NOMO-1 (cell line): ENCODE measurements around the gene CD300H.
A peak's percentile ranks its signal among the peaks of the same experiment; 100 is the strongest.

Experiments
- DNase-seq, 2 experiments: peaks; one replicate each; lab custom pipeline; 2025; ENCODE audit not compliant: unreplicated experiment in 2 of 2; lab: John Stamatoyannopoulos, UW

The CD300H gene

GRCh38 chr17:74567397-74567796, at the start of gene CD300H:
CD300H (minus strand) TSS chr17:74567509.
- DNase-seq: peak; percentile 50 to 72

DNA sequence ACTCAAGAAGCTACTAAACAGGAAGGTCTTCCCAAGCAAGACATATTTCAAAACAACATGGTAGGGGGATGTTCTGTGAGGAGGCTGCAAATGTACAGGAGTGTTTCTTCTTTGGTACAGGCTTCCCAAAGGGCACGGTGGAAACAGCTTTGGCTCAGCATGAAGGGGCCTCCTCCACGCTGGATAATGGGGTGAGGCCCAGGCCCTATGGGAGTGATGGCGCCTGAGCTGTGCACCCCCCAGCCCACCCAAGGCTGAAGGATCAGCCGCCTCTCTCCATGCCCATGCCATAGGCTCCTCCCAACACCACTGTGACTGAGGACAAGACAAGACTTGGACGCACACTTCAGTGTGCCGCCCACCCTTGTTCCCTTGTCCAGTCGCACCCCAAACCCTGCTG, 49.4 kb upstream of the CD300H start:
- no peak for DNase-seq

GRCh38 chr17:74612046-74612445, 44.7 kb upstream of the CD300H start:
- no peak for DNase-seq

DNA sequence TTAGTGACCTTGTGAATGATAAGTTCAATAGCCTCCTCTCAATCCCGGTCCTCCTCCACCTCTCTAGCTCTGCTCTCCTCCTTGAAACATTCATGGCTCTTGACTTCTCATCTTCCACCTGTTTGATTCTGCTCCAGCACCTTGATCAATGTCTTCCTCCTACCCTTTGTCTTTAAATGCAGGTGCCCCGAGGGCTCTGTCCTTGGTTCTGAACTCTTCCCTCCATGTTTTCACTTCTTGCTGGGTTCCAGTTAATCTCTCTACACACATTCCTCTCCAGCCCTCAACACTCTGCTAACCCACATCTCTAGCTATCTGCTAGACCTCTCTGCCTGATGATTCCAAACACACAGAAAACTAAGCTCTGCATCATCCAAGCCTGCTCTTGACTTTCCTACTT, 42.8 kb upstream of the CD300H start:
- DNase-seq: no peak

- no peak for DNase-seq
Observed at GRCh38 chr17:74608511-74608910, 41.2 kb upstream of the CD300H start.

- peak in 1 of 2 experiments; percentile 37 for DNase-seq
Observed at GRCh38 chr17:74607221-74607620, 39.9 kb upstream of the CD300H start.

- DNase-seq: no peak
Observed at GRCh38 chr17:74606050-74606449, 38.7 kb upstream of the CD300H start.

GRCh38 chr17:74605361-74605760, 38.1 kb upstream of the CD300H start:
- no peak for DNase-seq

GRCh38 chr17:74604761-74605160, 37.5 kb upstream of the CD300H start:
- DNase-seq: no peak

DNA sequence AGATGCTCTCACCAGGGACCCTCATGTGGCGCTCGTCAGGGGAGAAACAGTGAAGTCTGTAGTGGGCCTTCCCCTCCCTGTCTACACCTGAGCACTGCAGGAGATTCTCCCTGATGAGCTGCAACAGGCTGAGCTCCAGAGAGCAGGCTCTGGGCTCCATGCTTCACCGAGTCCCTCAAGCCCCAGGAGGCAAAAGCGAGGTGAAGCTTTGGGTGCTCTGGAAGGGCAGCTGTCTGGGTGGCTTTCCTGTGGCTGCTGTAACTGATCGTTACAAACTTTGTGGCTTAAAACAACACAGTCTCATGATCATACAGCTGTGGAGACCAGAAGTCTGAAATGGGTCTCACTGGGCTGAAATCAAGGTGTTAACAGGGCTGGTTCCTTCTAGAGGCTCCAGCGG, 36.9 kb upstream of the CD300H start:
- no peak for DNase-seq

DNA sequence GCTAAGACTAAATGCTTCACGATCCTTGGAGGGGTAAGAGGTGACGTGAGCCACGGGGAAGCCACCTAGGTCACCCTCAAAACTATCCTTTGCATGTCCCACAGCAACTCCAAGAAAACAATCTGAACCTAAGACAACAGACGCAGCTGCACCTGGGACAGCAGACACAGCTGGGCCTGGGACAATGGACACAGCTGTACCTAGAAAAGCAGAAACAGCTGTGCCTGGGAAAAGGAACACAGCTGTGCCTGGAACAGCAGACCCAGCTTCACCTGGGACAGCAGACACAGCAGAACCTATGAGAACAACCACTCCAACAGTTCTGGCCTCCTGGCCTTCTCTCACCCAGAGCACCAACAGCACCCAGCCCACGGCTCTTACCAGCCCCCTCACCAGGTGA, 36.4 kb upstream of the CD300H start:
- no peak for DNase-seq

DNA sequence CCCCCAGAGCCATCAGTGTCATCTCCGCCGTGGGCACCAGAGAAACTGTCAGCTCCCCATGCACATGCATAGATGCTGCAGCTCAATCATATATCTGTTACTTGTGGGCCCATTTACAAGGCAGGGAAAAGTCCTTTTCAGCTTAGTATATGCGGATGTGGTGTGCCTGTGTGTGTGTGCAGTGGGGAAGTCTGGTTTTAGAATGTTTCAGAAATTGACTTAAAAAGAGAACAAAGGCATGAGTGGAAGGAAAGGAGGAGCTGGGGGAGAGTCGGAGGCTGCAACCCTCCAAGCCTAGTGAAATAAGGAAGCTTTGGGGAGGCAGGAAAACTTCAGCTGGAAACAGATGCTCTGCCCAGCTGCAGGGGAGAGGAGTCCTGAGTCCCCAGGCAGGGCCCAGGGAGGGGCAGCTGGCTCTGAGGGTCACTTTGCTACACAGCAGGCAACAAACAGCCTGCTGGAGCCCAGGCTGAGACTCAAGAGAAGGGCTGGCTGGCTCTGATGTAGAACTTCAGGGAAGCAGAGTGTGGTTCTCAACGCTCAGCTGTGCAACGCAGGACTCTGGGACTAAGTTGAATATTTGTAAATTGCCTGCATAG, 35.8 kb upstream of the CD300H start:
- peak; percentile 58 to 64 for DNase-seq

GRCh38 chr17:74601944-74602572, 34.7 kb upstream of the CD300H start:
- peak in 1 of 2 experiments; percentile 61 for DNase-seq

GRCh38 chr17:74599448-74599939, 32.2 kb upstream of the CD300H start:
- peak; percentile 92 to 93 for DNase-seq

- DNase-seq: peak in 1 of 2 experiments; percentile 51
Observed at GRCh38 chr17:74599023-74599399, 31.7 kb upstream of the CD300H start.

GRCh38 chr17:74598346-74599022, 31.2 kb upstream of the CD300H start:
- no peak for DNase-seq

DNA sequence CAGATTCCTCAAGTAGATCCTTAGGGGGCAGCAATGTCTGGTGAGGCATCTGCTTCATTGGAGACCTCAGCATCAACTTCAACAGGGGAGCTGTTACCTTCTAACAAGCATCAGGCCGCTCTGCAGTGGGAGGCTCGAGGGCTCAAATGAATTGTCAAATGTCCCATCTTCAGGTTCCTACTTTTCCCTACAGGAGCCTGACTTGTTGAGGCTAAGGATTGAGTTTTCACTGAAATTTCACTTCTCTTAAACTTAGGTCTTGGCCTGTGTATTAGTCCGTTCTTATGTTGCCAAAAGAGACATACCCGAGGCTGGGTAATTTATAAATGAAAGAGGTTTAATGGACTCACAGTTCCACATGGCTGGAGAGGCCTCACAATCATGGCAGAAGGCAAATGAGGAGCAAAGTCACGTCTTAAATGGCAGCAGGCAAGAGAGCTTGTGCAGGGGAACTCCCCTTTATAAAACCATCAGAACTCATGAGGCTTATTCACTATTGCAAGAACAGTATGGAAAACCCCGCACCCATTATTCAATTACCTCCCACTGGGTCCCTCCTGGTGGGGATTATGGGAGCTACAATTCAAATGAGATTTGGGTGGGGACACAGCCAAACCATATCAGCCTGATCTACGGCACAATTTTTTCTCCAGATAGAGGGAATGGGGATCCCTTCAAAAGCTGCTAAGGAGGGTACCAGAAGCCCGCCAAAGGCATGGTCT, 29.9 kb upstream of the CD300H start:
- DNase-seq: no peak

DNA sequence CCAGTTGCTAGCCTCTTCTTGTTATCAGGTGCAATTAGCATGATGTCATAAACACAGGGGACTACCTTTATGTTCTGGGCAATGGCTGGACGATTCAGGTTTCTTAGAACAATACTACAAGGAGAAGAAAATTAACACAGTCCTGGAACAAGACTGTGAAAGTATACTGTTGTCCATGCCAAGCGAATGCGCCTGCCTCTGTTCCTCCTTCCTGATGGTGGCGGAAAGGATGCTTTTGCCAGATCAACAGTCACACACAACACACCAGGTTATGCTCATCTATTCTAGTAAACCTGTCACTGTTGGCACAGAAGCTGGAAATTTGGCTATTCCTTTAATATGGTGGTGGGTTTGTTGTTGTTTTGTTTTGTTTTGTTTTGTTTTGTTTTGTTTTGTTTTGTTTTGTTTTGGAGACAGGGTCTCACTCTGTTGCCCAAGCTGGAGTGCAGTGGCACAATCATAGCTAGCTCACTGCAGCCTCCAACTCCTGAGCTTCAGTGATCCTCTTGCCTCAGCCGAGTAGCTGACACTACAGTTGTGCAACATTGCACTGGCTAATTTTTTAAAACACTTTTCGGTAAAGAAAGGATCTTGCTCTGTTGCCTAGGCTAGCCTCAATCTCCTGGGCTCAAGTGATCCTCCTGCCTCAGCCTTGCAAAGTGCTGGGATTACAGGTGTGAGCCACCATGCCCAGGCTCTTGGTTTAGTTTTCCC, 27.9 kb upstream of the CD300H start:
- peak; percentile 14 to 21 for DNase-seq

- DNase-seq: peak; percentile 34 to 81
Observed at GRCh38 chr17:74592087-74592990, 25.0 kb upstream of the CD300H start, which contains the start of gene CD300LD. CD300LD (minus strand) TSS chr17:74592283; CDS start chr17:74592202, 81 bp downstream.

DNA sequence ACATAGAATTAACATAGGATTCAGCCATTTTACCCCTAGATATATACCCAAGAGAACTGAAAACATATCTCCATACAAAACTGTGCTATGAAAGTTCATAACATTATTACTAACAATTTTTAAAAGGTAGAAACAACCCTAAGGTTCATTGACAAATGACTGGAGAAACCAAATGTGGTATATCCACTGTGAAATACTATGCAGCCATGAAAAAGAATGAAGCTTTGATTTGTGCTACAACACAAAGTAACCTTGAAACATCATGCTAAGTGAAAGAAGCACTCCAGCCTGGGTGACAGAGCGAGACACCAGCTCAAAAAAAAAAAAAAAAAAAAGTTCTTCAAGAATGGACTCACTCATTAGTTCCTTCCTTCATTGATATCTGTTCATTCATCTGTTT, 24.2 kb upstream of the CD300H start:
- no peak for DNase-seq
